Stimulated activated naive CD8-positive, alpha-beta T cell treated with anti-CD3 and anti-CD28 coated beads, Interleukin-15, Interleukin-2, amounts not matched to agents 100 ng/mL and 50 ng/mL, for 24 hours (primary cell): ENCODE results near the gene UNC93B1.

Source experiments
- H3K27ac Mint-ChIP-seq: one replicate; pipeline ENCODE4 v1.8.0; 2021; ENCODE audit warnings: mild to moderate bottlenecking, mixed read lengths
- H3K27me3 Mint-ChIP-seq: one replicate; pipeline ENCODE4 v1.8.0; 2021; ENCODE audit warnings: mixed read lengths
- H3K36me3 Mint-ChIP-seq: one replicate; pipeline ENCODE4 v1.8.0; 2021; ENCODE audit warnings: low read depth, mixed read lengths
- H3K4me1 Mint-ChIP-seq: one replicate; pipeline ENCODE4 v1.8.0; 2021; ENCODE audit warnings: low read depth, mixed read lengths
- H3K4me3 Mint-ChIP-seq: one replicate; pipeline ENCODE4 v1.8.0; 2021; ENCODE audit warnings: mild to moderate bottlenecking, mixed read lengths
- H3K9me3 Mint-ChIP-seq: one replicate; pipeline ENCODE4 v1.8.0; 2021; ENCODE audit warnings: mixed read lengths

Gene UNC93B1

DNA sequence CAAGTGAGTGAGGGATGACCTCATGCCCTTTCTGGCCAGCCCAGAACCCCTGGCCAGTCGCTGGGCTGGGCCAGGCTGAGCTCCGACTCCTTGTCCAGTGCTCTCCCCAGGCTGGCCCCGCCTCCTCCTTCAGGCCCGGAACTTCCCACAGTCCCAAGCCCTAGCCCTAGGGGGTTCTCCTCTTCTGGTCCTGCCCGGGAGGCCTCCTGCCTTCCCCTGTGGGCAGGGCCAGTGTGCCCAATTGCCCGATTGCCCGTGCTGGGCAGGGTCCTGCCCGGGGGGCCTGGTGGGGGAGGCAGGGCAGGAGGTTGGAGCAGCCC lies 39.1 kb upstream of the UNC93B1 start:
- Mint-ChIP-seq H3K36me3 (peaks cover 8% of the 10 kb centered on the region), H3K4me1 (peaks cover 4% of the 10 kb centered on the region), H3K9me3 (no peaks in the 10 kb centered on the region), H3K27ac (no peak overlapping the region), H3K4me3 (no peak overlapping the region), H3K27me3 (no peaks in the 10 kb centered on the region)

DNA sequence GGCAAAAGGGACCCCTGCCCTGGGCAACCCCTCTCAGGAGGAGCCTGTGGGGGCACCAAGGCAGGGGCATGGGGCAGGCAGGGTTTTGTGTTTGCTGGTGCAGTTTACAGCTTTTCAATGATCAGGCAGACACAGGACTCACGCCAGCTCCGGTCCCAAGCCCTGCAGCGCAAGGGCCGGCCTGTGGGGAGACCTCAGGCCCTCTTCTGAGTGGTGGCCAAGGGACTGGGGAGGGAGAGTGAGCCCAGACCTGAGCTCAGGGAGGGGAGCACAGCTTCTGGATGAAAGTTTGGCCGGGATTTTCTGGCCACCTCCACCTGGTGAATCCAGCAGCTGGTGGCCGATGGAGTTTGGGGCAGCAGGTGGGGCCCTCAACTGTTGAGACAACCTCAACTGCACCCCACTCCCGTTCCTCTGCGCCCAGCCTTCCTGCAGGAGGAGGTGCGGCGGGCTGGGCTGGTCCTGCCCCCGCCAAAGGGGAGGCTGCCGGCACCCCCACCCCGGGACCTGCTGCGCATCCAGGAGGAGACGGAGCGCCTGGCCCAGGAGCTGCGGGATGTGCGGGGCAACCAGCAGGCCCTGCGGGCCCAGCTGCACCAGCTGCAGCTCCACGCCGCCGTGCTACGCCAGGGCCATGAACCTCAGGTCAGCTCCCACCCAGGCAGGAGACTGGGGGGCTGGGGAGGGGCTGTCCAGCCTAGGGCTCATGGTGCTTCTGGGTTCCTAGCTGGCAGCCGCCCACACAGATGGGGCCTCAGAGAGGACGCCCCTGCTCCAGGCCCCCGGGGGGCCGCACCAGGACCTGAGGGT lies 38.5 kb upstream of the UNC93B1 start:
- Mint-ChIP-seq H3K9me3 (no peaks in the 10 kb centered on the region), H3K4me1 (peaks cover 8% of the 10 kb centered on the region), H3K27me3 (no peaks in the 10 kb centered on the region), H3K27ac (no peak overlapping the region), H3K4me3 (no peak overlapping the region), H3K36me3 (peaks cover 8% of the 10 kb centered on the region)

DNA sequence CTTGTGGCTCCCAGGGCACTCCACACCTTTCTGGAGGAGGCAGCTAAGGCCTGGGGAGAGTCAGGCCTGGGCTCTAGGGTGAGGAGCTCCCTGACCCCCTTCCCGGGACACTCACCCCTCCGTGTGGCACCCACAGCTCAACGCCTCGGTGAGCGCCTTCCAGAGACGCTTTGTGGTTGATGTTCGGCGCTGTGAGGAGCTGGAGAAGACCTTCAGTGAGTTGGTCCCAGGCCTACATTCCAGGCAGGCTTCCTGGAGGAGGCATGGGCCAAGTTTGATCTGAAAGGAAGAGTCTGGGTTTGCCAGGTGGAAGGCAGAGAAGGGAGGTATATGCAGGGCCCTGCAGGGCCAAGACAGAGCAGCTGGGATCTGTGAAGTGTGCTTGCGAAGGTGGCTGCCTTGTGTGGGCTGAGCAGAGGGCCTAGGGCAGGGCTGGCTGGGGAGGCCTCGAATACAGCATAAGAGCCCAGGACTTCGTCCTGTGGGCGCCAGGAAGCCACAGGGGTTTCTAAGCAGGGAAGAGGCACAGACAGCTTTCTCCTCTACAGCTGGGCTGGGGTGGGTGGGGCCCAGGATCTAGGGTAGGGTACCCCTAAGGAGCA lies 37.8 kb upstream of the UNC93B1 start:
- peaks cover 6% of the 10 kb centered on the region for H3K36me3 Mint-ChIP-seq
- H3K4me1 Mint-ChIP-seq, result peaks cover 15% of the 10 kb centered on the region
- H3K9me3 Mint-ChIP-seq, result no peaks in the 10 kb centered on the region
- no peak overlapping the region for H3K4me3 Mint-ChIP-seq
- H3K27ac Mint-ChIP-seq, result peak overlapping the region; percentile 74
- no peaks in the 10 kb centered on the region for H3K27me3 Mint-ChIP-seq

GRCh38 chr11:68040957-68041591 lies 37.2 kb upstream of the UNC93B1 start:
- Mint-ChIP-seq H3K27ac (no peak overlapping the region), H3K4me1 (peaks cover 17% of the 10 kb centered on the region), H3K9me3 (no peaks in the 10 kb centered on the region), H3K27me3 (no peaks in the 10 kb centered on the region), H3K4me3 (peak overlapping the region; percentile 89), H3K36me3 (peaks cover 4% of the 10 kb centered on the region)

DNA sequence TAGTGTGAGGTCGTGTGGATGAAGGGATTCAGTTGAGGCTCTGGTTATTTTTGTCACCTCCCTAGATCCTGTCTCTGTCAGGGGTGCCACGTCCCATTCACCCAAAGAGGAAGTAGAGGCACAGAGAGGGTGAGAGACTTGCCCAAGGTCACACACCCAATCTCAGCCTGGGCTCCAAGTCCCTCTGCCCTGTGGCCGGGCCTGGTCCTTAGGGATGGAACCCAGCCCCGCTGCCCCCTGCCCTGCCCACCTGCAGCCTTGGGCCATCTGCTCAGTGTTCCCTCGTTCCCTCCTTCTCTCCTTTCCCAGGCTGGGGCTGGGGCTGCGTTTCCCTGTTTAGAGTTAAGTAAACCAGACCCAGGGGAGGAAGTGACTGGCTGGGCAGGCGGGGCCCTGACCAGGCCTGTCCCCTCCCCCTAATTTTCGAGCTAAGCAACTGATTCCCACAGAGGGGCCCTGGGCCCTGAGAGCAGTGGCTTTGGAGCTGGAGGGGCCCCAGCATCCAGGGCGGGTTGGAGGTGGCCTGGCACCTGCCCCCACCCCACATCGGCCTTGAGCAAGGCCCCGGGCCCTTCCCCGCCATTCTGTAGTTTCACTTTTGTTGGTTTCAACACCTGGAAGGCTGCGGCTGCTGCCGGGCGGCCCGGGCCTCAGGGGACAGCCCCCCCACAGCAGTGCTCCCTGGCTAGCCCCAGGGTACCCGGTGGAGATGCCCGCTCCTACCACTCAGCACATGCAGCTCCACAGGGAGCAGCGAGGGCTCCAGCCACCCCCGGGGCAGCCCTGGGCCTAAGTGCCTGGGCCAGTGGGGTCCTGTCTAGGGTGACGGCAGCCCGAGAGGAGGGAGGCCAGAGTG lies 36.4 kb upstream of the UNC93B1 start:
- Mint-ChIP-seq H3K4me3 (peak overlapping the region; percentile 89), H3K36me3 (peaks cover 4% of the 10 kb centered on the region), H3K9me3 (no peaks in the 10 kb centered on the region), H3K27me3 (no peaks in the 10 kb centered on the region), H3K27ac (peak overlapping the region; percentile 76), H3K4me1 (peaks cover 17% of the 10 kb centered on the region)

DNA sequence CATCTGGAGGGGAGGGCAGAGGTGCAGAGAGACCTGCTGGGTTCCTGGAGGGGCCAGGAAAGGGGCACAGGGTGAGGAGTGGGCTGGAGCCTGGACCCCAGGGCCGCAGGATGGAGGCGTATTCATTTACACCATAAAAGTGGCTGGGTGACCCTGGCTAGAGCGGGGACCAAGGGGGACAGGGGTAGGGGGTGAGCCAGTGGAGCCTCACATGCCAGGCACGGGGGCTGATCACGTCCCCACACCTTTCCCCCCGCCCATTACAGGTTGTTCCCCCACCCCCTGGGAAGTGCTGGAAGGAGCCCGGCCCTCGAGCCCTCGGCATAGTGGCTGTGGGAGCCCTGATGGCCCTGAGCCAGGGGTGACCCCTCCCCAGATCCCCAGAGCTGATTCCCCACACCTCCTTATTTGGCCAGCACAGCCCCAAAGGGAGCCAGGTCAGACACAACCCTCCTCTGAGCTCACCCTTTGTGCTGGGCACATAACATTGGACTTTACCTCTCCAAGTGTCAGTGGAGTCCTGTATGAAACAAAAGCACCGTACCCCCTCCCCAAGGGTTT lies 35.7 kb upstream of the UNC93B1 start:
- Mint-ChIP-seq H3K4me1 (peaks cover 17% of the 10 kb centered on the region), H3K9me3 (no peaks in the 10 kb centered on the region), H3K27ac (peak overlapping the region; percentile 81), H3K36me3 (peaks cover 4% of the 10 kb centered on the region), H3K4me3 (peak overlapping the region; percentile 89), H3K27me3 (no peaks in the 10 kb centered on the region)

DNA sequence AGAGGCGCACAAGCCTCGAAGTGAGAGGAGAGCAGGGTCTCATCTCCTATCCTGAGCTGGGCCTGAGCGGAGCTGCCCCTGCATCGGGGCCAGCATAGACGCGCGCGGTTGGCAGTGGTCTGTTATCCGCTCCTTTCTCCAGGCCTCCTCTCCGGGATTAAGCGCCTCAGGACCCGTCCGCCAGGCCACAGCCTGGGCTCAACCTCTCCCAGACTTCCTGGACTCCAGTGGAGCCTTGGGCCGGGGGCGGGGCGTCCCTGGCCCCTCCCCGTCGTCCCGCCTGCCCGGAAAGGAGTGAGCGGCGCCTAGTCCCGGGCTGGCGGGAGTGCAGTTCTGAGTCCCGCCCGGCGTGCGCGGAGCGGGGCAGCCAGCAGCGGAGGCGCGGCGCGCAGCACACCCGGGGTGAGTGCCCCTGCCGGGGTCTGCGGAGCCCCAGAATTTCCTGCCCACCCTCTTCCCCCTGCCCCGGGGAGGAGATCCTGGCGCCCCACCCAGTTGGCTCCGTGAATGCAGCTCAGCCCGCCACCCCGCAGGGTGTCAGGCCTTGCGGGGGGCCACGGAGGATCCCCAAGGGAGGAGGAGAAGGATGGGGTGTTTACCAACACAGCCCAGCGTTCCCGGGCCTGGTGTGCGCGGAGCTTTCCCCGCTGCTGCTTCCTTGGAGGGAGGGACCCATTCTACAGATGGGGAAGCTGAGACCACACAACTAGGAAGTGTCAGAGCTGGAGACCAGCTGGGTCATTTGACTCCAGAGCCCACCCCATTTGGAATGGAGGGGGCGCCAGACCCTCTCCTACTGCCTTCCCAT lies 35.0 kb upstream of the UNC93B1 start, which contains the start of gene TCIRG1:
TCIRG1 (plus strand) TSS at position 308 of the 808 bp plus-strand sequence. CDS start 2,247 bp downstream, outside the sequence.
- Mint-ChIP-seq H3K9me3 (no peaks in the 10 kb centered on the region), H3K27me3 (no peaks in the 10 kb centered on the region), H3K36me3 (peaks cover 4% of the 10 kb centered on the region), H3K4me3 (peak within 1 kb of the TSS; percentile 89), H3K27ac (peak within 1 kb of the TSS; percentile 81), H3K4me1 (peaks cover 17% of the 10 kb centered on the region)

DNA sequence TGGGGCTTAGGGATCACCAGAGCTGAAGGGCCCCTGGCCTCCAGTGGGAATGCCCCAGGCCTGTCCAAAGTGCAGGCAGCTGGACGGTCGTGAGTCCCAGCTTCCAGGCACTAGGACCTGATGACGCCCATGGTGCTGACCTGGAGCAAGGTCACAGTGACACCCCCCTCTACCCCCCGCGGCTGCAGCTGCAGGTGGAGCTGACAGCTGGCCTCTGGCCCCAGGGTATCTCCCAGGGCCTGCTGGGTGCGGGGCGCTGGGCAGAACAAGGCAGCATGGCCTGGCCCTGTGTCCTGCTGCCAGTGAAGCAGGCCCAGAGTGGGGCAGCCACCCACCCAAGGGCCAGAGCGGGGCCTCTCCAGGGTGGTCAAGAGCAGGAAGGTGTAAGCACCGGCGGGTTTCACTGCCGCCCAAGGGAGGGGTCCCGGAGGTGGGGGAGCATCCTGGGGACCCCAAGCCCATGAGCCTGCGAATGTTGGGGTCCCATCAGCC lies 34.4 kb upstream of the UNC93B1 start:
- Mint-ChIP-seq H3K27me3 (no peaks in the 10 kb centered on the region), H3K9me3 (no peaks in the 10 kb centered on the region), H3K27ac (no peak overlapping the region), H3K4me3 (peak overlapping the region; percentile 89), H3K4me1 (peaks cover 17% of the 10 kb centered on the region), H3K36me3 (peaks cover 4% of the 10 kb centered on the region)

- Mint-ChIP-seq H3K36me3 (peaks cover 4% of the 10 kb centered on the region), H3K9me3 (no peaks in the 10 kb centered on the region), H3K27me3 (no peaks in the 10 kb centered on the region), H3K4me3 (no peak overlapping the region), H3K4me1 (peaks cover 17% of the 10 kb centered on the region), H3K27ac (peak overlapping the region; percentile 86)
Observed at GRCh38 chr11:68037411-68038225, 33.7 kb upstream of the UNC93B1 start.

- H3K27ac Mint-ChIP-seq, result peak overlapping the region; percentile 86
- H3K4me1 Mint-ChIP-seq, result peaks cover 18% of the 10 kb centered on the region
- no peaks in the 10 kb centered on the region for H3K27me3 Mint-ChIP-seq
- H3K36me3 Mint-ChIP-seq, result peaks cover 4% of the 10 kb centered on the region
- H3K9me3 Mint-ChIP-seq, result no peaks in the 10 kb centered on the region
- no peak overlapping the region for H3K4me3 Mint-ChIP-seq
Observed at GRCh38 chr11:68036717-68037239, 32.9 kb upstream of the UNC93B1 start.

GRCh38 chr11:68036141-68036716 lies 32.3 kb upstream of the UNC93B1 start:
- Mint-ChIP-seq H3K9me3 (no peaks in the 10 kb centered on the region), H3K27ac (peak overlapping the region; percentile 86), H3K4me3 (no peak overlapping the region), H3K4me1 (peaks cover 19% of the 10 kb centered on the region), H3K27me3 (no peaks in the 10 kb centered on the region), H3K36me3 (peaks cover 4% of the 10 kb centered on the region)

GRCh38 chr11:68035266-68035876 lies 31.5 kb upstream of the UNC93B1 start:
- H3K9me3 Mint-ChIP-seq, result no peaks in the 10 kb centered on the region
- peaks cover 4% of the 10 kb centered on the region for H3K36me3 Mint-ChIP-seq
- H3K27ac Mint-ChIP-seq, result no peak overlapping the region
- no peak overlapping the region for H3K4me3 Mint-ChIP-seq
- H3K4me1 Mint-ChIP-seq, result peaks cover 20% of the 10 kb centered on the region
- no peaks in the 10 kb centered on the region for H3K27me3 Mint-ChIP-seq
